ENCODE measurements around the gene TDRD1.

Gene TDRD1

GRCh38 chr10:114279901-114280644 is 100.9 kb downstream of the TDRD1 start:
- no peaks in the 10 kb centered on the region for H3K36me3 ChIP-seq (ENCODE audit: insufficient read depth, insufficient read length, low read length)
- DNase-seq (ENCODE audit: low read depth, low spot score), result no peak
- H3K4me3 ChIP-seq (ENCODE audit: insufficient read length, low read depth), result no peak overlapping the region
- H3K9ac ChIP-seq (ENCODE audit: insufficient read length, low read depth), result no peak overlapping the region
- no peaks in the 10 kb centered on the region for H3K27me3 ChIP-seq (ENCODE audit: insufficient read depth, insufficient read length)
- TF ChIP-seq ZNF274 (IDR thresholded peaks at IDR 0.05; ENCODE audit: low read depth, low read length), result no peak
- no peaks in the 10 kb centered on the region for H3K9me3 ChIP-seq (ENCODE audit: insufficient read depth, low read length)
- H3K4me1 ChIP-seq (ENCODE audit: insufficient read depth, insufficient read length), result peaks cover 4% of the 10 kb centered on the region

GRCh38 chr10:114281006-114281405 is 101.9 kb downstream of the TDRD1 start:
- Histone ChIP-seq H3K4me1 (ENCODE audit: insufficient read depth, insufficient read length) (peaks cover 6% of the 10 kb centered on the region), H3K9ac (ENCODE audit: insufficient read length, low read depth) (no peak overlapping the region), H3K27me3 (ENCODE audit: insufficient read depth, insufficient read length) (no peaks in the 10 kb centered on the region), H3K4me3 (ENCODE audit: insufficient read length, low read depth) (no peak overlapping the region), H3K36me3 (ENCODE audit: insufficient read depth, insufficient read length, low read length) (no peaks in the 10 kb centered on the region), H3K9me3 (ENCODE audit: insufficient read depth, low read length) (no peaks in the 10 kb centered on the region)
- no peak for TF ChIP-seq YY1 (IDR thresholded peaks at IDR 0.05; ENCODE audit: insufficient read depth, insufficient read length)
- no peak for TF ChIP-seq SUZ12 (IDR thresholded peaks at IDR 0.05; ENCODE audit: extremely low read depth, insufficient read depth, insufficient read length)
- TF ChIP-seq ZNF274 (IDR thresholded peaks at IDR 0.05; ENCODE audit: low read depth, low read length), result no peak
- no peak for DNase-seq (ENCODE audit: low read depth, low spot score)

GRCh38 chr10:114281461-114281860 is 102.3 kb downstream of the TDRD1 start:
- DNase-seq (ENCODE audit: low read depth, low spot score), result no peak
- H3K27me3 ChIP-seq (ENCODE audit: insufficient read depth, insufficient read length), result no peaks in the 10 kb centered on the region
- H3K4me1 ChIP-seq (ENCODE audit: insufficient read depth, insufficient read length), result peaks cover 3% of the 10 kb centered on the region
- no peak overlapping the region for H3K4me3 ChIP-seq (ENCODE audit: insufficient read length, low read depth)
- no peaks in the 10 kb centered on the region for H3K9me3 ChIP-seq (ENCODE audit: insufficient read depth, low read length)
- TF ChIP-seq ZNF274 (IDR thresholded peaks at IDR 0.05; ENCODE audit: low read depth, low read length), result no peak
- TF ChIP-seq SUZ12 (IDR thresholded peaks at IDR 0.05; ENCODE audit: extremely low read depth, insufficient read depth, insufficient read length), result no peak
- no peak for TF ChIP-seq YY1 (IDR thresholded peaks at IDR 0.05; ENCODE audit: insufficient read depth, insufficient read length)
- no peaks in the 10 kb centered on the region for H3K36me3 ChIP-seq (ENCODE audit: insufficient read depth, insufficient read length, low read length)
- H3K9ac ChIP-seq (ENCODE audit: insufficient read length, low read depth), result no peak overlapping the region

Data from NT2/D1 (cell line).